Measurements from ENCODE around the gene MON1A.

GRCh38 chr3:49878686-49879085, 50.9 kb downstream of the MON1A start:
- TF ChIP-seq POLR2A (IDR thresholded peaks at IDR 0.05; ENCODE audit: low read depth, low read length) (no peak), POLR2AphosphoS5 (IDR thresholded peaks at IDR 0.05; ENCODE audit: low read depth, low read length) (no peak)
